AG20443 (cell line): ENCODE data around the gene EFEMP1.

Experiments
- DNase-seq: peaks from one replicate; pipeline ENCODE4 v3.0.0; 2012; ENCODE audit warnings: low spot score, mixed read lengths

EFEMP1 gene

DNA sequence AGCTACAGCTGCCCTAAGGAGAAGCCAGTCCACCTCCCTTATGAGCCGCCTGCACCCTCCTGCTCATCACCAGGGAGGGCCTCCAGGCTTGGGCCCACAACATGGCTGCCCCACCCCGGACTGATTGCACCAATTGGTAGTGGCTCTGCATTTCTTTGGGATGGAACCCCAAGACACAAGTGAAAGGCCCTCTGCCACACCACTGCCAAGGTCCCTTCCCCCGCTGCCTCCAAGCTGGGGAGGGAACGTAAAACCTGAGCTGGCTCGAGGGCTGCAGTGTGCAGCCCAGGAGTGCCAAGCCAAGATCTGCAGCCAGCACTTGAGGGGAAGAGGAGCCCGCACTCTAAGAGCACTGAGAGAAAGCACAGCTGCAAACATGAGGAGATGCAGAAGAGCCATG lies 97.3 kb downstream of the EFEMP1 start:
- DNase-seq = no peak

GRCh38 chr2:55824551-55825096 lies 99.0 kb downstream of the EFEMP1 start:
- DNase-seq = no peak
